Measurements from ENCODE around the gene ARHGAP23. TPM values are rescaled to one million over a fixed set of nuclear protein-coding genes. Genes with fewer than 3 reads are reported as not detected.

The ARHGAP23 gene
- total RNA-seq, 2 experiments from 2014 or later: 0.40 to 0.47 TPM

GRCh38 chr17:38417210-38417951 is 10.9 kb upstream of the ARHGAP23 start:
- H3K9me3 Mint-ChIP-seq: no peaks in the 10 kb centered on the region
- ChIA-PET POLR2A (interaction anchor here (0.6 kb wide), 1 partner anchor 1252 kb away, joined by 3 read pairs; no protein-coding TSS in a partner anchor), CTCF (interaction anchor here (3.1 kb wide), 1 partner anchor 68 kb away, joined by 31 read pairs; no protein-coding TSS in a partner anchor)
- H3K27ac Mint-ChIP-seq: no peak overlapping the region
- no peak for DNase-seq
- no peak for ATAC-seq
- peaks cover 17% of the 10 kb centered on the region for H3K4me1 Mint-ChIP-seq (ENCODE audit: low read depth)
- TF ChIP-seq CTCF (IDR thresholded peaks at IDR 0.05): no peak
- intact Hi-C loops (cut with micrococcal nuclease): no loop called here
- no peaks in the 10 kb centered on the region for H3K36me3 Mint-ChIP-seq (ENCODE audit: low read depth)
- H3K4me3 Mint-ChIP-seq: no peak overlapping the region
- peaks cover 42% of the 10 kb centered on the region for H3K27me3 Mint-ChIP-seq

GRCh38 chr17:38418062-38418692 is 10.1 kb upstream of the ARHGAP23 start:
- H3K9me3 Mint-ChIP-seq: no peaks in the 10 kb centered on the region
- H3K4me1 Mint-ChIP-seq (ENCODE audit: low read depth): peaks cover 17% of the 10 kb centered on the region
- CTCF ChIA-PET: interaction anchor here (0.7 to 3.1 kb wide), 2 partner anchors 69 kb away, joined by 3 to 31 read pairs; no protein-coding TSS in a partner anchor
- DNase-seq (no peak), ATAC-seq (no peak)
- H3K27ac Mint-ChIP-seq: no peak overlapping the region
- no peaks in the 10 kb centered on the region for H3K36me3 Mint-ChIP-seq (ENCODE audit: low read depth)
- no peak for TF ChIP-seq CTCF (IDR thresholded peaks at IDR 0.05)
- POLR2A ChIA-PET: interaction anchor here (0.6 kb wide), 1 partner anchor 1252 kb away, joined by 3 read pairs; no protein-coding TSS in a partner anchor
- H3K27me3 Mint-ChIP-seq: peaks cover 45% of the 10 kb centered on the region
- no peak overlapping the region for H3K4me3 Mint-ChIP-seq
- intact Hi-C loops (cut with micrococcal nuclease): no loop called here

GRCh38 chr17:38418693-38419507 is 9.4 kb upstream of the ARHGAP23 start:
- TF ChIP-seq CTCF (IDR thresholded peaks at IDR 0.05): no peak
- Mint-ChIP-seq H3K9me3 (no peaks in the 10 kb centered on the region), H3K27me3 (peaks cover 49% of the 10 kb centered on the region), H3K36me3 (ENCODE audit: low read depth) (no peaks in the 10 kb centered on the region), H3K4me1 (ENCODE audit: low read depth) (peaks cover 18% of the 10 kb centered on the region), H3K4me3 (peak overlapping the region; percentile 44), H3K27ac (no peak overlapping the region)
- DNase-seq (peak; percentile 22), ATAC-seq (no peak)
- ChIA-PET CTCF (interaction anchor here (0.7 to 1.0 kb wide), 2 partner anchors 70 kb away, joined by 3 to 5 read pairs; no protein-coding TSS in a partner anchor), POLR2A (no interaction called here)
- intact Hi-C loops (cut with micrococcal nuclease): no loop called here

GRCh38 chr17:38419508-38419981 is 8.7 kb upstream of the ARHGAP23 start:
- no peak for ATAC-seq
- intact Hi-C loops (cut with micrococcal nuclease): no loop called here
- Mint-ChIP-seq H3K4me3 (no peak overlapping the region), H3K27me3 (peaks cover 54% of the 10 kb centered on the region), H3K4me1 (ENCODE audit: low read depth) (peaks cover 18% of the 10 kb centered on the region), H3K9me3 (no peaks in the 10 kb centered on the region), H3K36me3 (ENCODE audit: low read depth) (no peaks in the 10 kb centered on the region), H3K27ac (no peak overlapping the region)
- DNase-seq: no peak
- CTCF ChIA-PET: interaction anchor here (1.0 kb wide), 1 partner anchor 70 kb away, joined by 5 read pairs; no protein-coding TSS in a partner anchor
- POLR2A ChIA-PET: interaction anchor here (0.6 kb wide), 1 partner anchor 351 kb away, joined by 3 read pairs; no protein-coding TSS in a partner anchor
- TF ChIP-seq CTCF (IDR thresholded peaks at IDR 0.05): no peak
